ENCODE data around the gene ARHGAP26. TPM values are rescaled to one million over a fixed set of nuclear protein-coding genes. Genes with fewer than 3 reads are reported as not detected.

ARHGAP26 gene
- total and polyA plus RNA-seq, 2 donors: 15.1 to 16.2 TPM

- Histone ChIP-seq H3K36me3 (ENCODE audit: control insufficient read depth in 2 of 2, insufficient read depth in 2 of 2, low read length in 1 of 2) (peaks cover 0 to 3% of the 10 kb centered on the region in 2 donors), H3K4me1 (ENCODE audit: control insufficient read depth in 2 of 2, insufficient read depth in 2 of 2, low read length in 2 of 2) (peaks cover 63 to 88% of the 10 kb centered on the region in 2 donors), H3K4me3 (ENCODE audit: low read length in 2 of 2) (no peak overlapping the region), H3K27me3 (ENCODE audit: control insufficient read depth in 2 of 2, insufficient read depth in 1 of 2, low read length in 1 of 2) (no peaks in the 10 kb centered on the region), H3K9me3 (ENCODE audit: control insufficient read depth in 2 of 2, insufficient read depth in 1 of 2, low read length in 1 of 2) (no peaks in the 10 kb centered on the region), H3K27ac (ENCODE audit: low read depth in 1 of 2, low read length in 1 of 2) (peak overlapping the region in 1 of 2 donors; percentile 63)
- WGBS: 80% methylated on average over 6 of the region's 6 CpGs
- DNase-seq (ENCODE audit: low read depth in 6 of 9, low spot score in 9 of 9): peak in 1 of 9 donors; percentile 39
Measured at GRCh38 chr5:143227301-143227700, 457.1 kb downstream of the ARHGAP26 start.

- 88% methylated on average over 8 of the region's 8 CpGs for WGBS
- H3K9me3 ChIP-seq (ENCODE audit: control insufficient read depth in 2 of 2, insufficient read depth in 1 of 2, low read length in 1 of 2): no peaks in the 10 kb centered on the region
- H3K27me3 ChIP-seq (ENCODE audit: control insufficient read depth in 2 of 2, insufficient read depth in 1 of 2, low read length in 1 of 2): no peaks in the 10 kb centered on the region
- H3K4me1 ChIP-seq (ENCODE audit: control insufficient read depth in 2 of 2, insufficient read depth in 2 of 2, low read length in 2 of 2): peaks cover 54 to 73% of the 10 kb centered on the region in 2 donors
- H3K4me3 ChIP-seq (ENCODE audit: low read length in 2 of 2): no peak overlapping the region
- peak overlapping the region in 1 of 2 donors; percentile 98 for H3K27ac ChIP-seq (ENCODE audit: low read depth in 1 of 2, low read length in 1 of 2)
- DNase-seq (ENCODE audit: low read depth in 6 of 9, low spot score in 9 of 9): no peak
- H3K36me3 ChIP-seq (ENCODE audit: control insufficient read depth in 2 of 2, insufficient read depth in 2 of 2, low read length in 1 of 2): peaks cover 0 to 1% of the 10 kb centered on the region in 2 donors
Measured at GRCh38 chr5:143228597-143229293, 458.6 kb downstream of the ARHGAP26 start.

GRCh38 chr5:143229426-143229895 is 459.3 kb downstream of the ARHGAP26 start:
- peak overlapping the region; percentile 96 to 98 for H3K27ac ChIP-seq (ENCODE audit: low read depth in 1 of 2, low read length in 1 of 2)
- H3K9me3 ChIP-seq (ENCODE audit: control insufficient read depth in 2 of 2, insufficient read depth in 1 of 2, low read length in 1 of 2): no peaks in the 10 kb centered on the region
- no peaks in the 10 kb centered on the region for H3K36me3 ChIP-seq (ENCODE audit: control insufficient read depth in 2 of 2, insufficient read depth in 2 of 2, low read length in 1 of 2)
- DNase-seq (ENCODE audit: low read depth in 6 of 9, low spot score in 9 of 9): peak in 6 of 9 donors; percentile 45 to 75 (median 56)
- H3K27me3 ChIP-seq (ENCODE audit: control insufficient read depth in 2 of 2, insufficient read depth in 1 of 2, low read length in 1 of 2): no peaks in the 10 kb centered on the region
- peaks cover 52 to 67% of the 10 kb centered on the region in 2 donors for H3K4me1 ChIP-seq (ENCODE audit: control insufficient read depth in 2 of 2, insufficient read depth in 2 of 2, low read length in 2 of 2)
- peak overlapping the region; percentile 11 to 29 for H3K4me3 ChIP-seq (ENCODE audit: low read length in 2 of 2)
- 39% methylated on average over 8 of the region's 8 CpGs for WGBS

- 38% methylated on average over 10 of the region's 10 CpGs for WGBS
- Histone ChIP-seq H3K27ac (ENCODE audit: low read depth in 1 of 2, low read length in 1 of 2) (peak overlapping the region; percentile 96 to 98), H3K36me3 (ENCODE audit: control insufficient read depth in 2 of 2, insufficient read depth in 2 of 2, low read length in 1 of 2) (no peaks in the 10 kb centered on the region), H3K4me3 (ENCODE audit: low read length in 2 of 2) (peak overlapping the region; percentile 12 to 29), H3K9me3 (ENCODE audit: control insufficient read depth in 2 of 2, insufficient read depth in 1 of 2, low read length in 1 of 2) (no peaks in the 10 kb centered on the region), H3K4me1 (ENCODE audit: control insufficient read depth in 2 of 2, insufficient read depth in 2 of 2, low read length in 2 of 2) (peaks cover 52 to 63% of the 10 kb centered on the region in 2 donors), H3K27me3 (ENCODE audit: control insufficient read depth in 2 of 2, insufficient read depth in 1 of 2, low read length in 1 of 2) (no peaks in the 10 kb centered on the region)
- peak; percentile 63 to 94 (median 81) for DNase-seq (ENCODE audit: low read depth in 6 of 9, low spot score in 9 of 9)
Measured at GRCh38 chr5:143229896-143230675, 459.9 kb downstream of the ARHGAP26 start.

- no peak for DNase-seq (ENCODE audit: low read depth in 6 of 9, low spot score in 9 of 9)
- Histone ChIP-seq H3K27me3 (ENCODE audit: control insufficient read depth in 2 of 2, insufficient read depth in 1 of 2, low read length in 1 of 2) (no peaks in the 10 kb centered on the region), H3K4me1 (ENCODE audit: control insufficient read depth in 2 of 2, insufficient read depth in 2 of 2, low read length in 2 of 2) (peaks cover 52 to 59% of the 10 kb centered on the region in 2 donors), H3K36me3 (ENCODE audit: control insufficient read depth in 2 of 2, insufficient read depth in 2 of 2, low read length in 1 of 2) (no peaks in the 10 kb centered on the region), H3K27ac (ENCODE audit: low read depth in 1 of 2, low read length in 1 of 2) (peak overlapping the region; percentile 96 to 98), H3K9me3 (ENCODE audit: control insufficient read depth in 2 of 2, insufficient read depth in 1 of 2, low read length in 1 of 2) (no peaks in the 10 kb centered on the region), H3K4me3 (ENCODE audit: low read length in 2 of 2) (no peak overlapping the region)
- 93% methylated on average over 6 of the region's 6 CpGs for WGBS
Measured at GRCh38 chr5:143230676-143230996, 460.5 kb downstream of the ARHGAP26 start.

GRCh38 chr5:143231416-143231815 is 461.2 kb downstream of the ARHGAP26 start:
- no peak overlapping the region for H3K4me3 ChIP-seq (ENCODE audit: low read length in 2 of 2)
- no peaks in the 10 kb centered on the region for H3K27me3 ChIP-seq (ENCODE audit: control insufficient read depth in 2 of 2, insufficient read depth in 1 of 2, low read length in 1 of 2)
- no peaks in the 10 kb centered on the region for H3K36me3 ChIP-seq (ENCODE audit: control insufficient read depth in 2 of 2, insufficient read depth in 2 of 2, low read length in 1 of 2)
- DNase-seq (ENCODE audit: low read depth in 6 of 9, low spot score in 9 of 9): no peak
- H3K9me3 ChIP-seq (ENCODE audit: control insufficient read depth in 2 of 2, insufficient read depth in 1 of 2, low read length in 1 of 2): no peaks in the 10 kb centered on the region
- peak overlapping the region; percentile 20 to 98 for H3K27ac ChIP-seq (ENCODE audit: low read depth in 1 of 2, low read length in 1 of 2)
- WGBS: 72% methylated on average over 3 of the region's 3 CpGs
- H3K4me1 ChIP-seq (ENCODE audit: control insufficient read depth in 2 of 2, insufficient read depth in 2 of 2, low read length in 2 of 2): peaks cover 49 to 52% of the 10 kb centered on the region in 2 donors

- Histone ChIP-seq H3K36me3 (ENCODE audit: control insufficient read depth in 2 of 2, insufficient read depth in 2 of 2, low read length in 1 of 2) (no peaks in the 10 kb centered on the region), H3K9me3 (ENCODE audit: control insufficient read depth in 2 of 2, insufficient read depth in 1 of 2, low read length in 1 of 2) (no peaks in the 10 kb centered on the region), H3K4me3 (ENCODE audit: low read length in 2 of 2) (no peak overlapping the region), H3K27ac (ENCODE audit: low read depth in 1 of 2, low read length in 1 of 2) (no peak overlapping the region), H3K27me3 (ENCODE audit: control insufficient read depth in 2 of 2, insufficient read depth in 1 of 2, low read length in 1 of 2) (no peaks in the 10 kb centered on the region), H3K4me1 (ENCODE audit: control insufficient read depth in 2 of 2, insufficient read depth in 2 of 2, low read length in 2 of 2) (peaks cover 42 to 44% of the 10 kb centered on the region in 2 donors)
- WGBS: 97% methylated on average over 7 of the region's 7 CpGs
- no peak for DNase-seq (ENCODE audit: low read depth in 6 of 9, low spot score in 9 of 9)
Measured at GRCh38 chr5:143231973-143232812, 462.0 kb downstream of the ARHGAP26 start.

GRCh38 chr5:143233031-143233430 is 462.9 kb downstream of the ARHGAP26 start:
- Histone ChIP-seq H3K9me3 (ENCODE audit: control insufficient read depth in 2 of 2, insufficient read depth in 1 of 2, low read length in 1 of 2) (no peaks in the 10 kb centered on the region), H3K27me3 (ENCODE audit: control insufficient read depth in 2 of 2, insufficient read depth in 1 of 2, low read length in 1 of 2) (no peaks in the 10 kb centered on the region), H3K4me1 (ENCODE audit: control insufficient read depth in 2 of 2, insufficient read depth in 2 of 2, low read length in 2 of 2) (peaks cover 35 to 36% of the 10 kb centered on the region in 2 donors), H3K36me3 (ENCODE audit: control insufficient read depth in 2 of 2, insufficient read depth in 2 of 2, low read length in 1 of 2) (no peaks in the 10 kb centered on the region), H3K4me3 (ENCODE audit: low read length in 2 of 2) (no peak overlapping the region), H3K27ac (ENCODE audit: low read depth in 1 of 2, low read length in 1 of 2) (no peak overlapping the region)
- WGBS: 83% methylated on average over 2 of the region's 2 CpGs
- DNase-seq (ENCODE audit: low read depth in 6 of 9, low spot score in 9 of 9): no peak
